HepG2 (cell line): ENCODE results near the gene CRADD. TPM values are rescaled to one million over a fixed set of nuclear protein-coding genes. Genes with fewer than 3 reads are reported as not detected.

Source experiments
- ATAC-seq: fragments of 200-7000 bp; cut with Tn5 transposase; 3 replicates; pipeline ENCODE4 v1.9.1; 2020; ENCODE audit warnings: mild to moderate bottlenecking, moderate library complexity
- BruUV-seq: library from RNA; stranded (reverse); fragments of 400-500 nt; replicated peaks from 2 replicates; lab custom pipeline; 2021; lab: Mats Ljungman, UMichigan
- CTCF ChIA-PET: fragments of 300-600 bp; formaldehyde crosslinking; extraction: SDS; loops from one replicate; lab custom pipeline; 2021; ENCODE audit warnings: low total read pairs, inconsistent platforms, low intra/inter-chr PET ratio; lab: Yijun Ruan, JAX
- POLR2A ChIA-PET: fragments of 350-600 bp; sonication (Branson Sonifier 250); formaldehyde crosslinking; loops from one replicate; lab custom pipeline; 2020; ENCODE audit warnings: antibody characterized with exemption, inconsistent platforms; lab: Yijun Ruan, JAX
- DNase-seq: peaks from one replicate; pipeline ENCODE4 v3.0.0-alpha.2; 2015; ENCODE audit warnings: low spot score
- FAIRE-seq: peaks from 3 replicates; lab custom pipeline; 2011; peaks lifted over from hg19 to GRCh38; lab: Jason Lieb, UNC
- H2AFZ ChIP-seq: one replicate; pipeline ENCODE4 v1.6.1; 2011; ENCODE audit warnings: low read length, inconsistent platforms
- H3K27ac ChIP-seq: fragments of 300-600 bp; 3 replicates; pipeline ENCODE4 v1.8.0; 2011; ENCODE audit warnings: mixed run types, mild to moderate bottlenecking, mixed read lengths, low read length, inconsistent platforms; ENCODE audit not compliant: insufficient read depth; ENCODE audit errors: extremely low read length
- H3K27me3 ChIP-seq, 2 experiments: fragments of 200-600 bp in 1 of 2; 2 replicates in 1 of 2; 3 replicates in 1 of 2; pipeline versions ENCODE4 v1.6.0 to v1.8.0; 2011; ENCODE audit warnings: low read length in 2 of 2, mild to moderate bottlenecking in 2 of 2, moderate library complexity in 2 of 2, inconsistent platforms in 1 of 2; ENCODE audit not compliant: insufficient read depth in 2 of 2, control insufficient read depth in 1 of 2
- H3K36me3 ChIP-seq, 2 experiments: fragments of 200-600 bp in 1 of 2; replicated peaks in 1 of 2; 2 replicates in 1 of 2; 3 replicates in 1 of 2; pipeline versions ENCODE4 v1.5.1 to v1.8.0; 2011; ENCODE audit warnings: low read length in 2 of 2, inconsistent platforms in 1 of 2; ENCODE audit not compliant: insufficient read depth in 2 of 2, control insufficient read depth in 1 of 2
- H3K4me1 ChIP-seq: 2 replicates; pipeline ENCODE4 v1.5.1; 2012; ENCODE audit warnings: low read length, inconsistent platforms; ENCODE audit not compliant: insufficient read depth
- H3K4me2 ChIP-seq: 2 replicates; pipeline ENCODE4 v1.6.0; 2011; ENCODE audit warnings: low read depth, low read length, inconsistent platforms
- H3K4me3 ChIP-seq, 3 experiments: fragments of 200-600 bp in 1 of 3; sonication (generic), shearing (Covaris generic) in 1 of 3; replicated peaks in 1 of 3; 2 replicates each; pipeline ENCODE4 v1.5.1; 2011 to 2016; ENCODE audit warnings: low read length in 3 of 3, inconsistent platforms in 2 of 3, low read depth in 2 of 3, mild to moderate bottlenecking in 2 of 3, control low read depth in 1 of 3, mixed read lengths in 1 of 3; ENCODE audit not compliant: insufficient read depth in 1 of 3
- H3K79me2 ChIP-seq: one replicate; pipeline ENCODE4 v1.6.1; 2011; ENCODE audit warnings: low read length, inconsistent platforms; ENCODE audit not compliant: insufficient read depth
- H3K9ac ChIP-seq: 2 replicates; pipeline ENCODE4 v1.6.0; 2011; ENCODE audit warnings: mild to moderate bottlenecking, low read depth, low read length, inconsistent platforms; ENCODE audit not compliant: insufficient read depth
- H3K9me3 ChIP-seq: 2 replicates; pipeline ENCODE4 v1.5.1; 2012; ENCODE audit warnings: mild to moderate bottlenecking, low read length
- H4K20me1 ChIP-seq: 2 replicates; pipeline ENCODE4 v1.6.0; 2011; ENCODE audit warnings: inconsistent platforms, mild to moderate bottlenecking, low read length, moderate library complexity; ENCODE audit not compliant: insufficient read depth
- AGO2 ChIP-seq: fragments of 200-400 bp; formaldehyde crosslinking; optimal IDR thresholded peaks from 2 replicates; pipeline ENCODE3; 2017; ENCODE audit warnings: mild to moderate bottlenecking, low read depth, low read length, moderate library complexity
- CCDC6 ChIP-seq: sonication (generic); formaldehyde crosslinking; IDR thresholded peaks from 2 replicates; pipeline ENCODE4 v1.8.1; 2022; ENCODE audit warnings: mild to moderate bottlenecking, missing genetic modification reagents, moderate library complexity
- HNRNPLL ChIP-seq: fragments of 200-400 bp; formaldehyde crosslinking; IDR thresholded peaks from 2 replicates; pipeline ENCODE4 v1.6.1; 2017; ENCODE audit warnings: mild to moderate bottlenecking, low read depth, low read length; ENCODE audit not compliant: poor library complexity, severe bottlenecking
- KDM6A ChIP-seq: IDR thresholded peaks from 2 replicates; pipeline ENCODE4 v1.6.1; 2016; ENCODE audit warnings: low read depth
- KLF11 ChIP-seq: IDR thresholded peaks from 2 replicates; pipeline ENCODE4 v1.6.1; 2016; ENCODE audit warnings: missing compliant biosample characterization
- MAFF ChIP-seq: IDR thresholded peaks from 2 replicates; pipeline ENCODE4 v1.6.1; 2011; ENCODE audit warnings: low read depth, low read length, improper control_type of control experiment
- MAFK ChIP-seq, 2 experiments: IDR thresholded peaks in 1 of 2; conservative IDR thresholded peaks in 1 of 2; 2 replicates each; pipeline ENCODE4 v1.6.1; 2011; ENCODE audit warnings: improper control_type of control experiment in 2 of 2, low read length in 2 of 2
- MLLT10 ChIP-seq: sonication (generic); formaldehyde crosslinking; IDR thresholded peaks from 2 replicates; pipeline ENCODE4 v1.4.0; 2020; ENCODE audit warnings: missing genetic modification reagents
- MTF1 ChIP-seq: sonication (generic); formaldehyde crosslinking; IDR thresholded peaks from 2 replicates; pipeline ENCODE4 v1.5.0; 2020; ENCODE audit warnings: missing genetic modification reagents
- SRF ChIP-seq: IDR thresholded peaks from 2 replicates; pipeline ENCODE4 v1.6.1; 2011; ENCODE audit warnings: mild to moderate bottlenecking, low read depth, low read length, moderate library complexity
- SSRP1 ChIP-seq: IDR thresholded peaks from 2 replicates; pipeline ENCODE4 v1.6.1; 2016; ENCODE audit warnings: control low read depth
- ZMYM3 ChIP-seq: sonication (generic); formaldehyde crosslinking; IDR thresholded peaks from 2 replicates; pipeline ENCODE4 v1.5.1; 2020; ENCODE audit warnings: mild to moderate bottlenecking, missing genetic modification reagents
- ZNF296 ChIP-seq: sonication (generic); formaldehyde crosslinking; conservative IDR thresholded peaks from 2 replicates; pipeline ENCODE4 v1.5.0; 2020; ENCODE audit warnings: mild to moderate bottlenecking, missing genetic modification reagents
- ZNF3 ChIP-seq: IDR thresholded peaks from 2 replicates; pipeline ENCODE4 v1.7.0; 2017; ENCODE audit warnings: inconsistent platforms
- ZNF546 ChIP-seq: sonication (generic); formaldehyde crosslinking; conservative IDR thresholded peaks from 2 replicates; pipeline ENCODE4 v1.8.1; 2023; ENCODE audit warnings: mild to moderate bottlenecking, missing genetic modification reagents
- ZNF839 ChIP-seq: sonication (generic); formaldehyde crosslinking; IDR thresholded peaks from 2 replicates; pipeline ENCODE4 v1.4.0; 2020; ENCODE audit warnings: missing genetic modification reagents, mild to moderate bottlenecking, borderline replicate concordance
- WGBS: methylation state at CpG from one replicate; pipeline ENCODE4 v1.1.6; 2017; ENCODE audit warnings: low lambda C conversion rate; 5-methylcytosine and 5-hydroxymethylcytosine counted together
- in situ Hi-C: cut with HindIII; loops from 2 replicates; pipeline ENCODE4 v1.10.0; 2017; ENCODE audit warnings: low pct_unique_long_range_greater_than_20kb; ENCODE audit not compliant: extremely low pct_ligation_motif_present
- intact Hi-C: fragments of 100-400 bp; cut with micrococcal nuclease; formaldehyde crosslinking; loops from one replicate; pipeline ENCODE4 v1.10.0; 2022; ENCODE audit not compliant: unreplicated experiment
- polyA plus RNA-seq, 8 experiments: library from polyadenylated mRNA; depleted of rRNA in 3 of 8; stranded (reverse) in 7 of 8; unstranded in 1 of 8; fragments of >200 nt; fragmentation: Illumina TruSeq in 4 of 8; extraction: Trizol in 4 of 8; gene quantifications; 2 replicates each; pipeline versions ENCODE4 v1.2.1 to v1.2.3, GENCODE V29; 2011 to 2016; ENCODE audit warnings: low read depth in 4 of 8, missing spikeins in 1 of 8, mixed read lengths in 1 of 8; ENCODE audit not compliant: insufficient read depth in 1 of 8
- total RNA-seq, 5 experiments: library from RNA; depleted of rRNA; stranded (reverse); fragments of >200 nt; fragmentation: Illumina TruSeq; extraction: Trizol; gene quantifications; 2 replicates each; pipeline ENCODE4 v1.2.3, GENCODE V29; 2016; ENCODE audit warnings: low read depth in 1 of 5
- TF ChIP-seq, protein P1 (sequence below): IDR thresholded peaks from 2 replicates; pipeline ENCODE4 v1.6.1; 2016; ENCODE audit warnings: mild to moderate bottlenecking, missing biosample characterization, missing genetic modification reagents
- TF ChIP-seq, protein P2 (sequence below): sonication (generic); formaldehyde crosslinking; IDR thresholded peaks from 2 replicates; pipeline ENCODE4 v1.5.1; 2020; ENCODE audit warnings: mild to moderate bottlenecking, missing genetic modification reagents
- TF ChIP-seq, protein P3 (sequence below): sonication (generic); formaldehyde crosslinking; conservative IDR thresholded peaks from 2 replicates; pipeline ENCODE4 v1.8.0; 2022; ENCODE audit warnings: low read depth, missing genetic modification reagents
- TF ChIP-seq, protein P4 (sequence below): sonication (generic); formaldehyde crosslinking; IDR thresholded peaks from 2 replicates; pipeline ENCODE4 v1.8.1; 2023; ENCODE audit warnings: mild to moderate bottlenecking, missing genetic modification reagents, borderline replicate concordance
- TF ChIP-seq, protein P5 (sequence below): IDR thresholded peaks from 2 replicates; pipeline ENCODE4 v1.6.1; 2016; ENCODE audit warnings: missing genetic modification reagents, missing compliant biosample characterization

CRADD gene
- total and polyA plus RNA-seq, 2 of the 13 experiments (the other 11 are each of a cell fraction or from before 2014, with no cell fraction given), result 12.4 to 18.8 TPM

DNA sequence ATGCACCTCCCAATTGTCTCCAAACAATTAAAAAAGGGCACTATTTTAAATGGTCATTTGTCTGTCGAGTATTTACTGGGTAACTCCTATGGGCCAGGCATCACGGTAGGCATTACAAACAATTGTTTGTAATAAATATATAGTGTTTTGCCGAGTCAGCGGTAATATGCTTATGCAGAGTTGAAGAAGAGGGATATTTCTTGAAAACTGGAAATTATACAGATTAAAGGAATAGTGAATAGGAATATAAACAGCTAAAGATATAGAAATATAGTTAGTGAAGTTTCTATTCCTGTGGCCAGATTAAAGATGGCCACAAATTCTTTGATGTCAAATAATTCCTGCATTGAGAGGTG lies 13.5 kb upstream of the CRADD start:
- in situ Hi-C loops, result no loop called here
- POLR2A ChIA-PET, result no interaction called here
- intact Hi-C loops, result loop anchor here (2.0 kb wide), 1 partner anchor 93 kb away; no protein-coding TSS in a partner anchor
- Histone ChIP-seq H2AFZ (no peak overlapping the region), H3K4me1 (peaks cover 39% of the 10 kb centered on the region), H3K27me3 (no peaks in the 10 kb centered on the region), H4K20me1 (no peaks in the 10 kb centered on the region), H3K4me2 (peak overlapping the region; percentile 52; the same call in 1 of the 2 replicates), H3K27ac (peak overlapping the region; percentile 74), H3K9ac (no peak overlapping the region), H3K4me3 (no peak overlapping the region), H3K79me2 (no peaks in the 10 kb centered on the region)
- no peak for DNase-seq
- WGBS, result 46% methylated on average over 4 of the region's 4 CpGs
- ATAC-seq, result peak; percentile 46
- CTCF ChIA-PET, result no interaction called here
- no peak for FAIRE-seq
- TF ChIP-seq CCDC6 (CRISPR knock-in tag), result no peak
- no peak for TF ChIP-seq SRF
- TF ChIP-seq, protein P1, sequence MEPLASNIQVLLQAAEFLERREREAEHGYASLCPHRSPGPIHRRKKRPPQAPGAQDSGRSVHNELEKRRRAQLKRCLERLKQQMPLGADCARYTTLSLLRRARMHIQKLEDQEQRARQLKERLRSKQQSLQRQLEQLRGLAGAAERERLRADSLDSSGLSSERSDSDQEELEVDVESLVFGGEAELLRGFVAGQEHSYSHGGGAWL (CRISPR knock-in tag), result no peak
- no peak for TF ChIP-seq AGO2
- TF ChIP-seq MAFF, result peak; percentile 96
- no peak for TF ChIP-seq ZMYM3
- TF ChIP-seq, protein P2, sequence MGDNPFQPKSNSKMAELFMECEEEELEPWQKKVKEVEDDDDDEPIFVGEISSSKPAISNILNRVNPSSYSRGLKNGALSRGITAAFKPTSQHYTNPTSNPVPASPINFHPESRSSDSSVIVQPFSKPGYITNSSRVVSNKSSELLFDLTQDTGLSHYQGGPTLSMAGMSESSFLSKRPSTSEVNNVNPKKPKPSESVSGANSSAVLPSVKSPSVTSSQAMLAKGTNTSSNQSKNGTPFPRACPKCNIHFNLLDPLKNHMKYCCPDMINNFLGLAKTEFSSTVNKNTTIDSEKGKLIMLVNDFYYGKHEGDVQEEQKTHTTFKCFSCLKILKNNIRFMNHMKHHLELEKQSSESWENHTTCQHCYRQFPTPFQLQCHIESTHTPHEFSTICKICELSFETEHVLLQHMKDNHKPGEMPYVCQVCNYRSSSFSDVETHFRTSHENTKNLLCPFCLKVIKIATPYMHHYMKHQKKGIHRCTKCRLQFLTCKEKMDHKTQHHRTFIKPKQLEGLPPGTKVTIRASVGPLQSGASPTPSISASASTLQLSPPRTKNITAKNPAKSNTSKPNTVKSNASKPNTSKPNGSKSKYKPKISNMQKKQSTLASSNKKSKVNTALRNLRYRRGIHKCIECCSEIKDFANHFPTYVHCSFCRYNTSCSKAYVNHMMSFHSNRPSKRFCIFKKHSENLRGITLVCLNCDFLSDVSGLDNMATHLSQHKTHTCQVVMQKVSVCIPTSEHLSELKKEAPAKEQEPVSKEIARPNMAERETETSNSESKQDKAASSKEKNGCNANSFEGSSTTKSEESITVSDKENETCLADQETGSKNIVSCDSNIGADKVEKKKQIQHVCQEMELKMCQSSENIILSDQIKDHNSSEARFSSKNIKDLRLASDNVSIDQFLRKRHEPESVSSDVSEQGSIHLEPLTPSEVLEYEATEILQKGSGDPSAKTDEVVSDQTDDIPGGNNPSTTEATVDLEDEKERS (CRISPR knock-in tag), result peak; percentile 2; the same call in 1 of the 2 replicates
- no peak for TF ChIP-seq KDM6A
- no peak for TF ChIP-seq ZNF546 (CRISPR knock-in tag)
- TF ChIP-seq ZNF3 (CRISPR knock-in tag), result no peak
- TF ChIP-seq MLLT10, result no peak
- no peak for TF ChIP-seq HNRNPLL
- no peak for TF ChIP-seq SSRP1 (CRISPR knock-in tag)
- TF ChIP-seq MTF1, result no peak
- TF ChIP-seq KLF11 (CRISPR knock-in tag), result 0 out of 2 replicates have a peak, but pooled peaks have one; percentile 1
- peak; percentile 94 to 99 for TF ChIP-seq MAFK (conservative IDR thresholded peaks at IDR 0.05 in 1 of 2, IDR thresholded peaks at IDR 0.05 in 1 of 2; ENCODE audit: low read length in 2 of 2)
- TF ChIP-seq, protein P3, sequence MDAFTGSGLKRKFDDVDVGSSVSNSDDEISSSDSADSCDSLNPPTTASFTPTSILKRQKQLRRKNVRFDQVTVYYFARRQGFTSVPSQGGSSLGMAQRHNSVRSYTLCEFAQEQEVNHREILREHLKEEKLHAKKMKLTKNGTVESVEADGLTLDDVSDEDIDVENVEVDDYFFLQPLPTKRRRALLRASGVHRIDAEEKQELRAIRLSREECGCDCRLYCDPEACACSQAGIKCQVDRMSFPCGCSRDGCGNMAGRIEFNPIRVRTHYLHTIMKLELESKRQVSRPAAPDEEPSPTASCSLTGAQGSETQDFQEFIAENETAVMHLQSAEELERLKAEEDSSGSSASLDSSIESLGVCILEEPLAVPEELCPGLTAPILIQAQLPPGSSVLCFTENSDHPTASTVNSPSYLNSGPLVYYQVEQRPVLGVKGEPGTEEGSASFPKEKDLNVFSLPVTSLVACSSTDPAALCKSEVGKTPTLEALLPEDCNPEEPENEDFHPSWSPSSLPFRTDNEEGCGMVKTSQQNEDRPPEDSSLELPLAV, result no peak
- no peak for TF ChIP-seq ZNF839 (CRISPR knock-in tag)
- TF ChIP-seq, protein P4, sequence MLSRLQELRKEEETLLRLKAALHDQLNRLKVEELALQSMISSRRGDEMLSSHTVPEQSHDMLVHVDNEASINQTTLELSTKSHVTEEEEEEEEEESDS (CRISPR knock-in tag), result 0 out of 2 replicates have a peak, but pooled peaks have one; percentile 3
- TF ChIP-seq, protein P5, sequence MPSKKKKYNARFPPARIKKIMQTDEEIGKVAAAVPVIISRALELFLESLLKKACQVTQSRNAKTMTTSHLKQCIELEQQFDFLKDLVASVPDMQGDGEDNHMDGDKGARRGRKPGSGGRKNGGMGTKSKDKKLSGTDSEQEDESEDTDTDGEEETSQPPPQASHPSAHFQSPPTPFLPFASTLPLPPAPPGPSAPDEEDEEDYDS (CRISPR knock-in tag), result no peak
- TF ChIP-seq ZNF296 (CRISPR knock-in tag), result no peak
- TF ChIP-seq, all 625 proteins: peak for 5
- Histone ChIP-seq H3K36me3 (no peaks in the 10 kb centered on the region), H3K9me3 (no peaks in the 10 kb centered on the region)
- BruUV-seq, result no TSS peak
